Measurements from ENCODE around the gene OR51A2. TPM values are rescaled to one million over a fixed set of nuclear protein-coding genes. Genes with fewer than 3 reads are reported as not detected.

The OR51A2 gene
- total RNA-seq, 3 donors from 2014 or later: not detected

DNA sequence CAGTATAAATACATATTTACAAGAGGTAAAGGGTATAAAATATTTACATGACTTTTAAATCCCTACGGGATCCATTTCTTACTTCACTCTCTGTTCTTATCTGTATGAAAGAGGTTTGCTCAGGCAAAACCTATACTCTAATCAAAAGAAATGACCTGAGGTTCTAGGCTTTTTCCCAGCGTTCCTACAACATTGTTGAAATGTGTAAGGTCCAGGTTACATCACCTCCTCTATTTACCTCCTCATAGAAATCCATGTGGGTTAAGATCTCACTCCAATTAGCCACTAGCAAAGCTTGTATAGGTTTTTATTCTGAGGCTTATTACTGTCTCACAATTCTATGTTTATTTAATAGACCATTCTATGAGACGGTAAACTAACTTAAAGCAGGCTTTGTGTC, 27.2 kb upstream of the OR51A2 start:
- no peak for ATAC-seq
- TF ChIP-seq, protein P1, sequence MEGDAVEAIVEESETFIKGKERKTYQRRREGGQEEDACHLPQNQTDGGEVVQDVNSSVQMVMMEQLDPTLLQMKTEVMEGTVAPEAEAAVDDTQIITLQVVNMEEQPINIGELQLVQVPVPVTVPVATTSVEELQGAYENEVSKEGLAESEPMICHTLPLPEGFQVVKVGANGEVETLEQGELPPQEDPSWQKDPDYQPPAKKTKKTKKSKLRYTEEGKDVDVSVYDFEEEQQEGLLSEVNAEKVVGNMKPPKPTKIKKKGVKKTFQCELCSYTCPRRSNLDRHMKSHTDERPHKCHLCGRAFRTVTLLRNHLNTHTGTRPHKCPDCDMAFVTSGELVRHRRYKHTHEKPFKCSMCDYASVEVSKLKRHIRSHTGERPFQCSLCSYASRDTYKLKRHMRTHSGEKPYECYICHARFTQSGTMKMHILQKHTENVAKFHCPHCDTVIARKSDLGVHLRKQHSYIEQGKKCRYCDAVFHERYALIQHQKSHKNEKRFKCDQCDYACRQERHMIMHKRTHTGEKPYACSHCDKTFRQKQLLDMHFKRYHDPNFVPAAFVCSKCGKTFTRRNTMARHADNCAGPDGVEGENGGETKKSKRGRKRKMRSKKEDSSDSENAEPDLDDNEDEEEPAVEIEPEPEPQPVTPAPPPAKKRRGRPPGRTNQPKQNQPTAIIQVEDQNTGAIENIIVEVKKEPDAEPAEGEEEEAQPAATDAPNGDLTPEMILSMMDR (IDR thresholded peaks at IDR 0.05): no peak
- no peaks in the 10 kb centered on the region for H3K36me3 ChIP-seq (ENCODE audit: low read depth)
- H3K9me3 ChIP-seq: no peaks in the 10 kb centered on the region
- no peak overlapping the region for H3K4me3 ChIP-seq
- intact Hi-C loops (cut with DNase I, micrococcal nuclease): no loop called here
- no peaks in the 10 kb centered on the region for H3K4me1 ChIP-seq (ENCODE audit: low read depth)
- no peak for DNase-seq

DNA sequence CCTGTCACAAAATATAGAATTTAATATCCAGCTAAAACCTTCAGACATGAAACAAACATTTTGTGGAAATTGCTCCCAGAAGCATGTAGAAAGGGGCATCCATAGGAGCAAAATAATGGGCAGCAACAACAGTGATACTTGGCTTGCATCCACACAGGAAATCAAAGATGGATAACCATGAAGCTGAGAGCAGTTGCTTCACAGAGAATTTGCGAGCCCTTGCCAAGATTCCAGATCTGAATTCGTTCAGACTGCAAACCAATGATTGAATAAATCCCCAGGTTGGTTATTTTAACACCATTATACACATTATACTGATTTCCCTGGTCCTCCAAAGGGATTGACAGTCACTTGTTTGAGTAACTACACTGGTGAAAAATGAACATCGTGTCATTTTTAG, 23.5 kb upstream of the OR51A2 start:
- Histone ChIP-seq H3K4me1 (ENCODE audit: low read depth) (no peaks in the 10 kb centered on the region), H3K36me3 (ENCODE audit: low read depth) (no peaks in the 10 kb centered on the region), H3K9me3 (no peaks in the 10 kb centered on the region), H3K4me3 (no peak overlapping the region)
- ATAC-seq (no peak), DNase-seq (no peak)
- intact Hi-C loops (cut with DNase I, micrococcal nuclease): no loop called here
- TF ChIP-seq, protein P1 (IDR thresholded peaks at IDR 0.05): no peak

DNA sequence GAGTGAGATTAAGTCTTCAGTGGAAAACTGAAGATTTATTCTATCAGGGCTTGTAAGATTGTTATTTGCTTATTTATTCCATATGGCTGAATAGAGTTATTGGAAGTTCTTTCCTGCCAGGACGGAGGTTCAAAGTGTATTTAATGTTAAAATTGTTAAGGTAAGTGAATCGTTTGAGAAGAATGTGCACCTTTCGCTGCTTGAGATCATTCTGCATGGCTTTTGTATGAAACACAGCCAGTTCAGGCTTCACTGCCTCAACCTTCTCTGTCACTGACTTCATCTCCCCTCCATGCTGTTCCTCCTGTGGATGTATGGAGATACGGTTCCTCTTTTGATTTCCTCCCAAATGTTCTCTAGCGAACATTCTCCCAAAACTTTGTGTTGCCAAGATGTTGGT, 19.9 kb upstream of the OR51A2 start:
- Histone ChIP-seq H3K4me3 (no peak overlapping the region), H3K4me1 (ENCODE audit: low read depth) (no peaks in the 10 kb centered on the region), H3K36me3 (ENCODE audit: low read depth) (no peaks in the 10 kb centered on the region), H3K9me3 (no peaks in the 10 kb centered on the region)
- TF ChIP-seq, protein P1 (IDR thresholded peaks at IDR 0.05): no peak
- intact Hi-C loops (cut with DNase I, micrococcal nuclease): no loop called here
- no peak for ATAC-seq
- DNase-seq: no peak

DNA sequence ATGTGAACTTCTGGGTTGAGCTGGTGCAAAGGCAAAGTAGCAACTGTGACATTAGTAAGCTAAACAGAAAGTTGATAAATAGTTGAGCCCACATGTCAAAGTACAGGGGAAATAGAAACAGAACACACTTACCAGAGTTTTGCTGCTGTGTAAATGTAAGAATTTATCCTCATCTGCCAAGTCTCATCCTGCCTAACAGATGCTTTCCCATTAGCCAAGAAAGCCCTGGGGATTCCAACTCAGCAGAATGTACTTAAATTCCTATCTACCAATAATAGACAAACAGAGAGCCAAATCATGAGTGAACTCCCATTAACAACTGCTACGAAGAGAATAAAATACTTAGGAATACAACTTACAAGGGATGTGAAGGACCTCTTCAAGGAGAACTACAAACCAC, 7.3 kb upstream of the OR51A2 start:
- Histone ChIP-seq H3K4me3 (no peak overlapping the region), H3K4me1 (ENCODE audit: low read depth) (no peaks in the 10 kb centered on the region), H3K36me3 (ENCODE audit: low read depth) (no peaks in the 10 kb centered on the region), H3K9me3 (no peaks in the 10 kb centered on the region)
- TF ChIP-seq, protein P1 (IDR thresholded peaks at IDR 0.05): no peak
- ATAC-seq (no peak), DNase-seq (no peak)
- intact Hi-C loops (cut with DNase I, micrococcal nuclease): no loop called here

DNA sequence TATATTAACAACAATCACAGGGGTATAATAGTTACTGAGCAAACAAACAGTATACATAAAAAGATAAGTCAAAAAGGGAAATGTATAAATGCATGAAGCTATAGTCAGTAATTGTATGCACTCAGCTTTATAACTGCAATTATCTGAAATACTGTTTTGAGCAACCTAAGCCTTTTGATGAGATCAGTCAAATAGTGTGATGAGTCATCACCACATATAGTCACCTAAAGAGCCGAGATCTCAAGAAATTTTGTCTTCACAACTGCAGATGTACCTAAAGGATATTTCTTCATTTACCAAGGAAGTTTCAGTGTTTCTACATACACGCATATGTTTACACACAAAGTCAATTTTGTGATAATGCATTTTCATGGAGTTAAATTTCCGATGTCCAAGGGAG, 5.4 kb upstream of the OR51A2 start:
- TF ChIP-seq, protein P1 (IDR thresholded peaks at IDR 0.05): no peak
- DNase-seq (no peak), ATAC-seq (no peak)
- no peak overlapping the region for H3K4me3 ChIP-seq
- no peaks in the 10 kb centered on the region for H3K9me3 ChIP-seq
- H3K4me1 ChIP-seq (ENCODE audit: low read depth): no peaks in the 10 kb centered on the region
- H3K36me3 ChIP-seq (ENCODE audit: low read depth): no peaks in the 10 kb centered on the region
- intact Hi-C loops (cut with DNase I, micrococcal nuclease): no loop called here

DNA sequence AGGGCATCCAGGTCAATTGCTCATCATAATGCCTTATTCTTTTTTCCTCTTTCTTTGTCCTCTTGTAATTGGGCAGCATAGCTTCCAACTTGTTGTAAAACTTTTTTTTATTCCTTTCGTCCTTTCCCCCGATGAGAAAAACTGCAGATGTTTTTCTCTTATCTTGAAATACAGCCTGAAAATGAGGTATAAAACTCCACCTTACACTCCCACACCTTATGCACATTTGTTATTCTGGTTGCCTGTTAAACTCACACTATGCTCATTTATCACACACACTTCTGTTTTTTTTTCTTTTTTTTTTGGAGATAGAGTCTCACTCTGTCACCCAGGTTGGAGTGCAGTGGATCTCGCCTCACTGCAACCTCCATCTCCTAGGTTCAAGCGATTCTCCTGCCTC, 1.9 kb upstream of the OR51A2 start:
- H3K9me3 ChIP-seq: no peaks in the 10 kb centered on the region
- intact Hi-C loops (cut with DNase I, micrococcal nuclease): no loop called here
- no peak for DNase-seq
- no peak overlapping the region for H3K4me3 ChIP-seq
- H3K36me3 ChIP-seq (ENCODE audit: low read depth): no peaks in the 10 kb centered on the region
- no peaks in the 10 kb centered on the region for H3K4me1 ChIP-seq (ENCODE audit: low read depth)
- no peak for ATAC-seq
- TF ChIP-seq, protein P1 (IDR thresholded peaks at IDR 0.05): no peak
